Measurements from ENCODE around the gene DUSP9. TPM values are rescaled to one million over a fixed set of nuclear protein-coding genes. Genes with fewer than 3 reads are reported as not detected.

DUSP9 gene
- total and polyA plus RNA-seq, 12 donors, result 0.11 to 15.9 (median 0.24) TPM; not detected in 6

DNA sequence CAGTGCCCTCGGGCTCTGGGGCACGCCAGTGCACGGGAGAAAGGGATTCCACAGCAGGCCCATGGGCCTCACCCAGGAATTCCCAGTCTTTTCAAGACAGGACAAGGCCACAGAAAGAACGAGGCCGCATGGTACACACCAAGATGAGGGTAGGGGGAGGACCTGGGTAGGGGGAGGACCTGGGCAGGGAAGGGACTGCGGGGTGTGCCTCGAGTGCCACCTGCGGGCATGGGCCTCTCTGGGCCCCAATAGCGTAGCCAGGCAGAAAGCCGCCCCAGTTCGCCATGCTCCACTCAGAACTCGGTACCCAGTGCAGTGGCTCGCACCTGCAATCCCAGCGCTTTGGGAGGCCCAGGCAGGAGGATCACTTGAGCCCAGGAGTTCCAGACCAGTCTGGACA is 14.0 kb upstream of the DUSP9 start:
- Histone ChIP-seq H3K4me3 (no peak overlapping the region), H3K4me1 (replicated peaks in 1 of 2) (no peaks in the 10 kb centered on the region), H3K27ac (no peak overlapping the region), H3K36me3 (replicated peaks in 1 of 2) (no peaks in the 10 kb centered on the region), H3K27me3 (peaks cover 4% of the 10 kb centered on the region), H3K9me3 (replicated peaks in 1 of 3) (no peaks in the 10 kb centered on the region)
- no peak for DNase-seq
- 83 to 95% (median 93%) methylated on average over 4 to 14 of the region's 14 CpGs for WGBS, 4 donors
- TF ChIP-seq POLR2A (IDR thresholded peaks at IDR 0.05) (no peak), CTCF (IDR thresholded peaks at IDR 0.05) (no peak)
- intact Hi-C loops (cut with DNase I), result no loop called here

- no peak for DNase-seq
- Histone ChIP-seq H3K27me3 (peaks cover 4% of the 10 kb centered on the region), H3K36me3 (replicated peaks in 1 of 2) (no peaks in the 10 kb centered on the region), H3K4me1 (replicated peaks in 1 of 2) (no peaks in the 10 kb centered on the region), H3K9me3 (replicated peaks in 1 of 3) (no peaks in the 10 kb centered on the region), H3K4me3 (no peak overlapping the region), H3K27ac (no peak overlapping the region)
- no peak for TF ChIP-seq CTCF (IDR thresholded peaks at IDR 0.05)
- TF ChIP-seq POLR2A (IDR thresholded peaks at IDR 0.05), result no peak
- intact Hi-C loops (cut with DNase I), result no loop called here
- WGBS, 4 donors, result 69 to 90% (median 81%) methylated on average over 5 to 14 of the region's 15 CpGs
These were observed 13.3 kb upstream of the DUSP9 start for GRCh38 chrX:153633607-153634180.

DNA sequence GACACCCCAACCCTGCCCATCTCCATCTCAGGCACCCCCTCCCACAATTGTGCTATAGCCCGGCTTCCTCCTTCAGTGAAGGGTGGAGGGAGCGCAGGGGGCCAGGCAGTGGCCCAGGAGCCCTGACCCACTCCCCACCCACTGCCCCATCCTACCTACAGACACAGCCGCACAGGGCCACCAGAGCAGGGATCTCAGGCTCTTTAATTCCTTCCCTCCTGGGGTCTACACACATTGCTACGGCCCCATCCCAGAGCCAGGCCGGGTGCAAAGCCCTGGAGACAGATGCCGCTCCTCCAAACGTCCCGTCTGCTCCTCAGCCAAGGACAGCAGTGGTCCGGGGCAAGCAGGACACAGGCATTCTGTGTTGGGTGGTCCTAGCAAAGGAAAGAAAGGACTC is 12.8 kb upstream of the DUSP9 start:
- 72 to 100% (median 90%) methylated on average over 2 to 9 of the region's 9 CpGs for WGBS, 4 donors
- Histone ChIP-seq H3K4me3 (no peak overlapping the region), H3K27ac (no peak overlapping the region), H3K27me3 (peaks cover 4% of the 10 kb centered on the region), H3K9me3 (replicated peaks in 1 of 3) (no peaks in the 10 kb centered on the region), H3K36me3 (replicated peaks in 1 of 2) (no peaks in the 10 kb centered on the region), H3K4me1 (replicated peaks in 1 of 2) (no peaks in the 10 kb centered on the region)
- intact Hi-C loops (cut with DNase I), result no loop called here
- no peak for DNase-seq
- no peak for TF ChIP-seq POLR2A (IDR thresholded peaks at IDR 0.05)
- no peak for TF ChIP-seq CTCF (IDR thresholded peaks at IDR 0.05)

DNA sequence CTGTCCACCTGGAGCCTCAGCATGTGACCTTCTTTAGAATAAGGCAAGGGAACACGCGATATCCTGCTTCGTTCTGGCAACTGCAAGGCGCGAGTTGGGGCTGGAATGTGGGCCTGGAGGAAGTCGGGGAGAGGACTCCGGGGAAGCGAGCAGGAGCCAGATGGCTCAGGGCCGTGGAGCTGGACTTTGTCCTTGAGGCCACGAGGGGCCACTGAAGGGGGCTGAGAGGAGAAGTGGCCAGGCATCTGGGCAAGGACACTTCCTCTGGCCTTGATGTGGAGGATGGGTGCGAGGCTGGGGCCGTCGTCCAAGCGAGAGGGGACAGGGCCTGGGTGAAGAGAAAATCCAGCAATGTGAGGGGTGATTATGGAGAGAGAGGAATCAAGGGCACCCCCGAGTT is 12.2 kb upstream of the DUSP9 start:
- peak in 1 of 7 donors; percentile 24 for DNase-seq
- H3K4me1 ChIP-seq (replicated peaks in 1 of 2), result no peaks in the 10 kb centered on the region
- H3K36me3 ChIP-seq (replicated peaks in 1 of 2), result no peaks in the 10 kb centered on the region
- TF ChIP-seq CTCF (IDR thresholded peaks at IDR 0.05) (no peak), POLR2A (IDR thresholded peaks at IDR 0.05) (no peak)
- H3K4me3 ChIP-seq, result no peak overlapping the region
- H3K9me3 ChIP-seq (replicated peaks in 1 of 3), result no peaks in the 10 kb centered on the region
- whole genome bisulfite sequencing, 4 donors, result 35 to 69% (median 45%) methylated on average over 5 to 15 of the region's 15 CpGs
- H3K27me3 ChIP-seq, result peaks cover 4% of the 10 kb centered on the region
- no peak overlapping the region for H3K27ac ChIP-seq
- intact Hi-C loops (cut with DNase I), result no loop called here
